Measurements from ENCODE around the gene SLC1A1.

DNA sequence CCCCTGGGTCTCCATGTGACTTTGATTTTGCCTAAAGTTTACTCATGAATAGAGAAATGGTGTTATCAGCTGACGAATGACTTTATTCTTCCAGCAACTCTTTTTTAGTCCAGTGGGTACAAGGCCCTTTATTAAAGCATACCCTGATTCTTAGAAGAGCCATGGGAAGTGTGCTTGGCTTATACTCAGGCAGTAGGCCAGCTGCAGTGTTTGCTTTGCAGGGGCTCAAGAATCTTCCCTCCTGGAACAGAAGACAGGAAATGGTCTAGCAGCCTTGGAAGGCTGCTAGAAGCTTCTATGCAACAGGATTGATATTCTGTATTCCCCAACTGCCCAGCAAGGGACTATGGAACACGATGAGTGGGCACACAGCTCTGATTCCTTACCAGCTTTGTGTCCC is 98.5 kb downstream of the SLC1A1 start:
- TF ChIP-seq POLR2AphosphoS5 (IDR thresholded peaks at IDR 0.05; ENCODE audit: low read depth, low read length) (no peak), POLR2A (IDR thresholded peaks at IDR 0.05; ENCODE audit: low read depth, low read length) (no peak)
